HG03521 (cell line): ENCODE measurements around the gene CXCL12.

Experiments used
- ATAC-seq: cut with Tn5 transposase; IDR thresholded peaks from one replicate; pipeline ENCODE4 v1.9.1; 2021; ENCODE audit warnings: mild to moderate bottlenecking, moderate library complexity; ENCODE audit not compliant: unreplicated experiment

CXCL12 gene

DNA sequence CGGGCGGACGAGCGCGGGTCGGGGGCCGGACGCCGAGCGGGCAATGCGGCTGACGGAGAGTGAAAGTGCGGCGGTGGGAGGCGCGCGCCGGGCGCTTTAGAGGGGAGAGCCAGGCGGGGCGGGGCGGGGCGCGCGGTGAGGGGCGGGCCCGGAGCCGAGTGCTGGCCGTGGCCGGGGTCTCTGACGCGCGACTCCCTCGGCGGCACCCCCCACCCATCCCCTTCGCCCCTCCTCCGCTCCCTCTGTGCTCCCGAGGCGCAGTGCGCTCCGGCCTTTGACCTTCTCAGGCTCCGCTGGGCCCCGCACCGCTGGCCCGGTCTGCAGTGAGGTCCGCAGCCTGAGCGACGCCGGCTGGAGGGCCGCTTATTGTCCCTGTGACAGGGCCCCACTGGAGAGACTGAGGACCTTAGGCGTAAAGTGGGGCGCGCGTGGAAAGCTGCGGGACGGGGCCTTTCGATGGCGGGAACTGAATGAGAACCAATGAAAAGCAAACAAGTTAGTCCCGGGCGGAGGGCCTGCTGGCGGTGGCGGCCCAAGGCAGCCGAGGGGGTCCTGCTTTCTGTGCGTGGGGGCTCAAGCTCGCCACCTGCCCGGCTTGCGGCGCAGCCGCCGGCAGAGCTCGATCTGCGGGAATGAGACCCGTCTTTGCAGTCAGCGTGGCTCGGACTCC is at the start of gene CXCL12:
CXCL12 (minus strand) TSS at position 72 of the 670 bp plus-strand sequence. CDS start 92 bp downstream, outside the sequence.
- no peak for ATAC-seq

DNA sequence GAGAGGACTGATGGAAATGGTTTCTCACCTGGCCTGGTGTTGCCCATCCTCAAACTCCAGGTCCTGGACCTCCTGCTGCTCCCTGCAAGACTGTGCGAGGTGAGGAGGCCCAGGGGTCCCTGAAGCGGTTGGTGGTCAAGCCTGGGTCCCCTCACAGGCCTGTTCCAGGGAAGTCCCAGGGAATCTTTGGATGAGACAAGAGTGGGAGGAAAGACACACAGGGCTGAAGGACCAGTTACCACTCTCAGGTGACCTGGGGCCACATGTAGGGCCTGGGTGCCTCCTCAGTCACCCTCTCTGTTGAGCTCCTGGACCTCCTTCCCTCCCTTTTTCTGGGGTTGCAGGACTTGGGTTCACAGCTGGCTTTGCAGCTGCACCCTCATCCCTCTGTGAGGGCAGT is 42.6 kb upstream of the CXCL12 start:
- ATAC-seq, result no peak

DNA sequence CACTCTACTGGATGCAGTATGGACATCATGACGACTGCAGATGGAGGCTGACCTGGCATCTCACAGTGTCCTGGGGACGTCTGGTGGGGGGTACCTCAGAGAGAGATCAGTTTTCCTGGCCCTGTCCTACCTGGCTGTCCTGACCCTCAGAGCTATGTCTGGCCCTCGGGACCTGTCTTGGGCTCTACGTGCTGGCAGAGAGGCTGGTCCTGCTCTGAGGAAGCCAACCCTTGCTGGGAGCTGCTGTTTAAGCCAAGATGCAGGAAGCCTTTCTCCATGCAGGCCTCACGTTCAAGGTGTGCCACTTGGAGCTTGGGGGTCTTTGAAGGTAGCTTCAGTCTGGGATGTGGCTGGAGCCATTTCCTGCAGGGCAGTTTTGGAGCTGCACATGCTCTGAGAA is 42.1 kb upstream of the CXCL12 start:
- no peak for ATAC-seq

DNA sequence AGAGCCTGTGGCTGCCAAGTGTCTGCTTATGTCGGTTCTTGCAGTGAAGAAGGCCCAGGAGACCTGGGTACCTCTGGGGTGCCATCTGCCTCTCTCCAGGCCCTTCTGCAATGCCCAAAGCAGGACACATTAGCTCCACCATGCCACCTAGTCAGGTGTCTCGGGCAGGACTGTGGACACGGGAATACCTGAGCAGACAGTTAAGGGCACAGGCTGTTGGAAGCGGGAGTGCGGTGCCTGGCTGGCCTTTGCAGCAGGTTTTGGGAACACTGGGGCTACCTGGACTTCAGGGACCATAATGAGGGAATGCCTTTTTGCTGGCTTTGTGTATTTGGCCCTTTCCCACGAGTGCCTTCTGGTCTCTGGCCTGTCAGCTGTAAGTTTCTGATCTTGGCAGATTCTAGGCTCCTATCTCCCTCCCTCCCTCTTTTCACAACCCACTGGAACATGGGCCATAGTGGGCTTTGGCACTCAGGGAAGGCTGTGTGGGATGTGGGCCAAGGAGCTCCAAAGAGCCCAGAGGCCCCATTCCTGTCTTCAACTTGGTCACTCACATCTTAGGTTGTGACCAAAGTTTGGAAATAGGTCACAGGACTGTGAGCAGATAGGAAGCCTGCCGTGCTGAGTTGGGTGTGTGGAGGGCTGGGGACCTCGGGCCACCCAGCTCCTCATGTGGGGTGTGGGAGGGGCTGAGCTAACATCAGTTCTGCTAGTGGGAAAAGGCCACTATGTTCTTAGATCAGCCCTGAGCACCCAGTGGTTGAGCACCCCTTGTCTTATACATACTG is 41.5 kb upstream of the CXCL12 start:
- ATAC-seq, result no peak

DNA sequence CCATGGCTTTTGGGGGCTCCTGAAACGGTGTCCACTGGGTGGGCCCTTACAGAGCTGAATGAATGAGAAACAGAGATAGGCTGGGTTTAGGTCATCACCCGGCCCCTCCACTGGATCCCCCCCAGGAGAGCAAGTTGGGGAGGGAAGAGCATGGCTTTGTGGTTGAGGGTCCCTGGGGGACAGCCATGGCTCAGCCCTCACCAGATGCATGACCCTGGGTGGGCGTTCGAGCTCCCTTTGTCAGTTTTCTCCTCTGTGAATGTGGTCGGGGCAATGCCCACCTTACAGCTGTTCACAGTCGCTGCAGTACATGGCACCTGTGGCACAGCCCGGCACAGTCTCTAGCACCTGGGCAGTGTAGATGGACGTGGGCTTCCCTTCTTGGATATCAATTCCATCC is 40.6 kb upstream of the CXCL12 start:
- no peak for ATAC-seq

DNA sequence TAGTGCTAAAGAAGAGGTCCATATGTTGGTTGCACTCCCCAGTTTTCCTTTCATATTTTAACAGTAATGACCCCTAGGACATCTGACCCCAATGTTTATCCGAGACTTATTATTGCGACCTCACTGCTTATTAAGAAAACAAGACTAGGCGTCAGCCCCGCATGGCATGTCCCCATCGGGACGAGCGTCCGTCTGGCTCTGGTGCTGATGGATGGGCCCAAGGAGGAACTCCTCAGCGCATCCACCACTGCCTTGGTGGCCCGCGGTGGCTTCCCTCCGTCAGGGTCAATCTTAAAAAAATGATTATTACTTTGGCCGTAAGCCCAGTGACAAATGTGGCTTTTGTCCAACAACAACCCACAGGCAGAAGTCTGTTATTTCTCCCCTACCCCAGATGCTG is 40.1 kb upstream of the CXCL12 start:
- no peak for ATAC-seq

DNA sequence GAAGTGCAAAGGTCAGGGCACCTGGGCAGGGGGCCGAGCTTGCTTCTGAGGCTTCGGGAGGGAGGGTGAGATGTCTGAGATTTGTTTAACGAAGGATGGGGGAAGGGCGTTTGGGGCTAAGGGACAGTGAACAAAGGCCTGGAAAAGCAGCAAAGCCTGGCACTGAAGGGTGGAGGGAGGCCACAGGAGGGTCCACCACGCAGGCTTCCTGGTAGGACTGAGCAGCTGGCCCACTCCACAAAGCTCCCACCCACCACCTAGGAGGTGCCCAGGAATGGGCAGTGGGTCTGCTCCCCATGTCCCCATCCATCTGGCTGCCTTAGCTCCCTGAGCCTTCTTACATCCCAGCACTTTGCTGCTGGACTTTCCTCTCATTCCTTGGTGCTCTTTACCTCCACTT is 39.4 kb upstream of the CXCL12 start:
- ATAC-seq, result no peak

DNA sequence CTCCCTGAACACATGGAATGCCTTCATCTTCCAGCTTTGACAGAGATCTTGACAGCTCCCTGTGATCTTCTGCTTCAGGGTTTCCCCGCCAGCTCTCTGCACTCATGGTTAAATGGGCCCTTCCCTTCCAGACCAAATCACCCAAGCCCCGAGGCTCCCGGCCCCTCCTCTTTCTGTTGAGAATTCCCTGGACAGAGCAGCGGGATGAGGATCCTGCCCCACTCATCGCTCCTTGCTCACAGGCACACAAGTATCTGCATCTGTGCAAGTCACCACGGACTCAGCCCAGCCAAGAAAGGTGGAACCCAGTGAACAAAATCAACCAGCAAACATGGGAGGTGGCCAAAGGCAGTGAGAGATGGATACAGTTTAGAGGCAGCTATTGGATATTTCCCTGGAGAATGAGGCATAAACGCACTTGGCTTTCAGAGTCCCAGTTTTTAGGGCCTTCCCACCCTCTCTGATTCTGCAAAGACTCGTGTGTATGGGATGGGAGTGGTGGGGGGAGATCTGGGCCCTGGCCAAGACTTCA is 37.7 kb upstream of the CXCL12 start:
- no peak for ATAC-seq

DNA sequence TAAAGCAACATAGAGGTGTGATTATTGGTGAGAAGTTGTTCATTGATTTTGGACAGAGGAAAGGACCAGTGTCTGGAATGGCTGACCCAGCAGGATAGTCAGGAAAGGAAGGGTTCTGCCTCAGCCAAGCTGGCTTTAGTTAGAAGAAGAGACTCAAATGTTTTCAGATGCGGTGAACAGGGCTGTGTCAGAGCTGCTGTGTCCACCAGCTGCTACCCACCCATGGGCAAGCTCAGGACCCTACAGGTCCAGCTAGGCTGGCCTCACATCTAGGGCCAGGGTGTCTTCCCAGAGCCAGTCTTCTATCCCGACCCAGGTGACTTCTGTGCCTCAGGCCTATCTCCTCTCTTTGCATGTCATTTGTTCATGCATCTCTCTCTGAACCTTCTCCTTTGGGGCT is 37.3 kb upstream of the CXCL12 start:
- no peak for ATAC-seq

DNA sequence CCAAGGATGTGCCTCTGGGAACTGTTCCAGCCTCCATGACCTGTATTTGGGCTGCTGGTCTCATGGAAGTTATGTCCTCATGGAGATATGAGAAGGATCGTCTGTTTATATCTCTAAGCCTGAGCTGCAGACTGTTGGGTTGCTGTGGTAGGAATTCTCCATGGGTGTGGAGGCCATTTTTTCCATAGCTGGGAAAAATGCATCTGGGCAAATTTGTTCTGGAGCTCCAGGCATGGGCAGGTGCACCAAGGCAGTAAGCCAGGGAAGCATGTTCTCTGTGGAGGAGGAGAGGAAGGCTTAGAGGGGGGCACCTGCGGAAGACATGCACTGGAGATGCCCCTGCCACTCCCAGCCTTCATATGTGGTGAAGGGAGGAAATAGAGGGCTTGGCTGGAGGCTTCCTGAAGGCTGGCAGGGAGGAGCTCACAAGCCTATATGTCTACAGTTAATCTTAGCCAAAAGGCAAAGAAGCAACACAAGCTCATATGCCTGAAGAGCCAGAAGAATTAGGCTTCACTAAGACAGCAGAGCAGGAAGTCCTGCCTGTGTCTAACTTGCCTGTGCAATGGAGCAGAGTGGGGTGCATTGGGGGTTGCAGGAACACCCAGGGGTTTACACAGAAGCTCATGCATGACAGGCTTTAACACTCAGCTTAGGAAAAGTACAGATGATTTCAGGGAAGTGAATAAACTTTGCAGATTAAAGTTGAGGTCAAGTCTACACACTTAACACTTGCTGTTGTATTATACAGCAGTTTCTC is 35.1 kb upstream of the CXCL12 start:
- ATAC-seq, result no peak

DNA sequence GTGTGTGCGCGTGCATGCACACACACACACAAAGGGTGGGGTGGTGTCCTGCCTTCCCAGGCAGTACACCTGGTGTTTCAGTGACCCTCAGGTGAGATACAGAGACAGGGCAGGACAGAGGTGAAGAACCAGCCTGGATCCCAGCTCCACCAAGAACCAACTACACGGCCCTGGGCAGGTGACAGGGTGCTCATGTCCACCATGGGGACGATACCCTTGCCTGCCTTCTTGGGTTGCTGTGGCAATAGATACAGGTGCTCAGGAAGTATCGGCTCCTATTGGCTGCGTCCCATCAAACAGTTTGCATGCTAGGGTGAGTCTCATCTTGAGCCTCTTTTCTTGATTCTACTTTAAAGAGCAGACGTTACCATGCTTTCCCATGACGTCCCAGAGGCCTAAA is 33.7 kb upstream of the CXCL12 start:
- no peak for ATAC-seq

DNA sequence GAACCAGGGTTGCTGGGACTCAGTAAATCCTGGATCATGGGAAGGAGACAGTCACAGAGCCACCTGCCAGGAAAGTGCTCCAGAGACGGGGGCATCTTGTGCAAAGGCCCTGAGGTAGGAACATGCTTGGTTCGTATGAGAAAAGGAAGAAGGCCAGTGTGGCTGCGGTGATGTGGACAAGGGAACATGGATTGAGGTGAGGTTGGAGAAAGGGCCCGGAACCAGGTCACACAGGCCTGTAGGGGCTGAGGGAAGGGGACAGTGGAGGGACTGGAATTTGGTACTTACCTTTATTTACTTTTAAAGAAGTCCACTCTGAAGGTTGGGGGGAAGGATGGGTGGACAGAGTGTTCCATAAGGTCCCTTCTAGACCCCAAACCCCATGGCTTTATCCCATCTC is 32.9 kb upstream of the CXCL12 start:
- ATAC-seq, result no peak

DNA sequence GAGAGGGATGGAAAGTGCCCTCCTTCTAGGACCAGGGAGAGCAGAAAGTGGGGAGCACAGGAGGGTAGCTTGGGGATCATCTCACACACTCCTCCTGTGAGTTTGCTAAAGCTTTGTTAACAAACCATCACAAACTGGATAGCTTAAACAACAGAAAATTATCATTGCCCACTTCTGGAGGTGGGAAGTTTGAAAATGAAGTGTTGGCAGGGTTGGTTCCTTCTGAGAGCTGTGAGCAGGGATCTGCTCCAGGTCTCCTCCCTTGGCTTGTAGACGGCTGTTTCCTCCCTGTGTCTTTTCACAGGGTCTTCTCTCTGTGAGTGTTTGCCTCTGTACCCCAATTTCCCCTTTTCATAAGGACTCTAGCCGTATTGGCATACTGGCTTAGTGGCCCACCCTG is 32.0 kb upstream of the CXCL12 start:
- ATAC-seq, result no peak

DNA sequence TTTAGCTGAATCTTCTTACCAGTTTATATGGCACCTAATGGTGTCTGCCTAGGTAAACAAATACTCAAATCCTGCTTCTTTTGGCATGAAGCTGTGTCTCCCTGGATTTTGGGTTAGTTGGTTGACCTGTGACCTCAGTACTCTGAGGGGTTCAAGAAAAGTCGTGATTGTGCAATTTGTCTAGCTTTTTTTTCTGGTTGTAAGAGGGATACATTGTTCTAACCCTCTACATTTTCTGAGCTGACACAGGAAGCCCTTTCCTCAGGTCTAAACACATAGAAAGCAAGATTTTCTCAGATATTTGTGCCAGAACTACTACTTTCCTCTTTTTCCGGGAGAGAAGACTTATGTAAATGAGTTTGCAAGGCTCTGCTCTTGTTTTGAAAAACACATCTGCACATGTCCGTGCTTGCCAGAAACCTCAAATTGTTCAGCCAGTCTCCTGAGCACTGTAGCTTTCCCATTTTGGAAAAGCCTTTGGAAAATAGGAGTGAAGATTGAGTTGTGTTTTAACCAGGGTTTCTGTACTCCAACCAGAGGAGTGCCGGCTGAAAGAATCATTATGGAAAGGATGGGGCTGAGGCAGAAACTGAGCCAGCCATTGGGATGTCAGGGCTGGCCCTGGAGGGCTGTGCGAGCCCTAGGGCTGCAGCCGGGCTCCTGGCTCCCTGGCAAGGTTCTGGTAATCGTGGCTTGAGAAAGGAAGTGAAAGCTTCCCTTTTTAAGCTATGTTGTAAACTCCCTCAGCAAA is 31.3 kb upstream of the CXCL12 start:
- no peak for ATAC-seq

DNA sequence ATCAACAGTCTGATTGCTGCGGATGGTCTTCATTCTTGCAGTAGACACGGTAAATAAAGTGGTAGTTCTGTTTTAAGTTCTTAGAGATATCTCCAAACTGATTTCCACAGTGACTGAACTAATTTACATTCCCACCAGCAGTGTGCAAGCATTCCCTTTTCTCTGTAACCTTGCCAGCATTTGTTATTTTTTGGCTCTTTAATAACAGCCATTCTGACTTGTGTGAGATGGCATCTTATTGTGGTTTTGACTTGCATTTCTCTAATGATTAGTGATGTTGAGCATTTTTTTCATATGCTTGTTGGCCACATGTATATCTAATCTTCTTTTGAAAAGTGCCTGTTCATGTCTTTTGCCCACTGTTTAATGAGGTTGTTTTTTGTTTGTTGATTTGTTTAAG is 30.2 kb upstream of the CXCL12 start:
- ATAC-seq, result no peak

DNA sequence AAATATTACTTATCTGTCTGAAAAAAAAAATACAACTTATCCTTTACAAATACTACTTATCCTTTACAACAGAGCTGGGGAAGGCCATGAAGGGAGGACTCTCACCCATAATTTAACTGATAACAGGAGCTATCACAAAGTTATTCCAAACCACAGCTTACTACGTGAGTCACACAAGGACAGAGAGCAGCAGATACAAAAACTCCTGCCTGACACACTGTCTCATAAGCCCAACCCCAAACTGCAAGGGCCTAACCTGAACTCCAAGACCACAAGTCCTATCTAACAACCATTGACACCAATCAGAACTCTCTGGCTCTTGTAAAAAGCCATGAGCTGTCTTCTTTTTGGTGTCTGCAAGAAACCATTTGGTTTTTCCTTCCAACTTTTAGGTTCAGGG is 28.5 kb upstream of the CXCL12 start:
- ATAC-seq, result no peak

DNA sequence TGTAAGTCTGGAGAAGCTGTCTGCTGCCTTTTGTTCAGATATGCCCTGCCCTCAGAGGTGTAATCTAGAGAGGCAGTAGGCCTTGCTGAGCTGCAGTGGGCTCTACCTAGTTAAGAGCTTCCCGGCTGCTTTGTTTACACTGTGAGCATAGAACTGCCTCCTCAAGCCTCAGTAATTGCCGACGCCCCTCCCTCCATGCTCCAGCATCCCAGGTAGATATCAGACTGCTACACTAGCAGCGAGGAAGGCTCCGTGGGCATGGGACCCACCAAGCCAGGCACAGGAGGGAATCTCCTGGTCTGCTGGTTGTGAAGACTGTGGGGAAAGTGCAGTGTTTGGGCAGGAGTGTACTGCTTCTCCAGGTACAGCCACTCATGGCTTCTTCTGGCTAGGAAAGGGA is 26.4 kb upstream of the CXCL12 start:
- ATAC-seq, result no peak

DNA sequence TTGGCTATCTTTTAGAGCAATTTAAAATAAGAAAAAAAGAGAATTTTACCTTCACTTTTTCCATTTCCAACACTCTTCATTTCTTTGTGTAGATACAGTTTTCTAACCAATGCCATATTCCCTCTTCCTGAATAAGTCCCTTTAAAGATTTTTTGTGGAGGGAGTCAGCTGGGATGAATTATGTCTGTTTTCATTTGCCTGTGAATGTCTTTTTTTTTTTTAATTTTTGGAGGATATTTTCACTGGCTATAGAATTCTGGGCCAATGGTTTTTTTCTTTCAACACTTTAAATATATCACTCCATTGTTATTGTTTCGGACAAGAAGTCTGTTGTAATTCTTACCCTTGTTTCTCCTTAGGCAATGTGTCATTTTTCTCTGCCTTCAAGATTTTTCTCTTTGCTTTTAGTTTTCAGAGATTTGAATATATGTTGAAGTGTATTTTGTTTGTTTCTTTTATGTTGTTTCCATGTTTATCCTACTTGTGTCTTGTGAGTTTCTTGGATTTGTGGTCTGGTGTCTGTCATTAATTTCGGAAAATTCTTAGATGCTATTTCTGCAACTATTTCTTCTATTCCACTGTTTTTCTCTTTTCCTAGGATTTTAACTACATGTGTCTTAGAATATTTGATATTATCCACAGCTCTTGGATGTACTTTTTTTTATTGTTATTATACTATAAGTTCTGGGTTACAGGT is 20.0 kb upstream of the CXCL12 start:
- no peak for ATAC-seq

DNA sequence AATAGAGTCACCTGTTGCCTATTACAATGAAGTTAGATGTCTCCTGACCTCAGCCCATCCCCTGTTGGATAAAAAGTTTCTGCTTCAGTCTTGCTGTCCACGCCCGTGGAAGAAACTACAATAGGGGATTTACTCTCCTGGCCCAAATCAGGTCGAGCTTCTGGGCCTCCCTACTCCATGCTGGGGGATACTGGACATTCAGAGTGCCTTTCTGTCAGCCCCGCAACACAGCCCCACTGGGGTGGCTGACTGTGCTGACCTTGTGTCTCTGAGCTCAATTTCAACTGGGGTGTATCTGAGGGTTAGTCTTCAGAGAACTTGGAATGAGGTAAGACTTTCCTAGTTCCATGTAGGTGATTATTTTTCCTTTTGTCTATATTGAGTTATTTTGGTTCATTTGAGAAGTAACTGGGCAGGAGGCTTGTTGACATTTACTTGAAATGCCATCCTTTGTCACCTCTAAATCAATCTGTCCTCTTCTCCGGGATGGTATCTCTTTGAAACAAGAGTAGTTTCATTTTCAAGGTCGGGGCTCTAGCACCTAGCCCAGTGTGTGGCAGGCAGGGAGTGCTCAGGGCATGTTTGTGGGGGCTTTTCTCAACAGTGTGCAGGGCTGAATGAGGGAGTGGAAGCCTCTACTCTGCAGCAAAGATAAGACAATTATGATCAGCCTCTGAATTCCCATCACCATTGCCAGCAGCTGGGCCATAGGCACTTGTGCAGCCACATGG is 17.7 kb upstream of the CXCL12 start:
- ATAC-seq, result no peak

DNA sequence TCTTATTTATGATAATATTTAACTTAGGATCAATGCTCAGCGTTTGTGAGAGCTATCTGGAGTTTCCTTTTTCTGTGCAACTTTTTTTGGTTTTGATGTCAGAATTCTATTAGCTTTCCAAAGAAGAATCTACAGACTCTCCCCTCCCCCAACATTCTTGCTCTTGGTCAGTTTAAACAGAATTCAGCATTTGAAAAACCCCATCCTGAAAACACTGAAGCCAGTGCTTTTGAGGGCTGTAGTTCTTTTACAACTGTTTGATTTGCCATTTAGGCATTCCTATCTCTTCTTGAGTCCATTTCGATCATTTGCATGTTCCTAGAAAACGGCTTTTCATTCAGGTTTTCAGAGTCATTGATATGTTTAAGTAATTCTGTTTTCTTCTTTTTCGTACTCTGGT is 15.6 kb upstream of the CXCL12 start:
- no peak for ATAC-seq
